HG03354 (cell line): Measurements from ENCODE around the gene UCN.

Experiments
- ATAC-seq: cut with Tn5 transposase; IDR thresholded peaks from one replicate; pipeline ENCODE4 v1.9.1; 2021; ENCODE audit warnings: mild to moderate bottlenecking; ENCODE audit not compliant: unreplicated experiment, poor library complexity, severe bottlenecking

The UCN gene

DNA sequence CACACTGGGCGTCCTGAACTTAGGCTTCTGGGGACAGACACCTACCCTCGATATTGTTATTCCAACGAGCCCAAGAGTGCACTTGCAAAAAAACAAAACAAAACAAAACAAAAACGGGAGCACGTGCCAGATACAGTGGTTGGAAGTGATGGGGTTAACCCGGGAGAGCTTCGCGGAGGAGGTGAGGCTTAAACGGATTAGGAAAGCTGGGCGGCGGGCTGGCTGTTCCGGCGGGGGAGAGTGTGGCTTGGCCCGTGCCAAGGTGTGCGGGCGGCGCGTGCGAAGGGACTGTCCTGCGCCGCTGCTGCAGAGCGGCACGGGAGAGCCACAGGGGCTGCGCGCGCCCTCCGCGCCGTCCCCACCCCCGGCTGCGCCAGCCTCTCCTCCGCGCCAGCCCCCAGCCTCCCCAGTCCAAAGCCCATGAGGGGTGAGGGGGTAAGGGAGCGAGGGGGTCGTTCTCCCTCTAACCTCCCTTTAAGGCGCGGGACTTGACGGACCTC lies 43.9 kb downstream of the UCN start:
- ATAC-seq: no peak

DNA sequence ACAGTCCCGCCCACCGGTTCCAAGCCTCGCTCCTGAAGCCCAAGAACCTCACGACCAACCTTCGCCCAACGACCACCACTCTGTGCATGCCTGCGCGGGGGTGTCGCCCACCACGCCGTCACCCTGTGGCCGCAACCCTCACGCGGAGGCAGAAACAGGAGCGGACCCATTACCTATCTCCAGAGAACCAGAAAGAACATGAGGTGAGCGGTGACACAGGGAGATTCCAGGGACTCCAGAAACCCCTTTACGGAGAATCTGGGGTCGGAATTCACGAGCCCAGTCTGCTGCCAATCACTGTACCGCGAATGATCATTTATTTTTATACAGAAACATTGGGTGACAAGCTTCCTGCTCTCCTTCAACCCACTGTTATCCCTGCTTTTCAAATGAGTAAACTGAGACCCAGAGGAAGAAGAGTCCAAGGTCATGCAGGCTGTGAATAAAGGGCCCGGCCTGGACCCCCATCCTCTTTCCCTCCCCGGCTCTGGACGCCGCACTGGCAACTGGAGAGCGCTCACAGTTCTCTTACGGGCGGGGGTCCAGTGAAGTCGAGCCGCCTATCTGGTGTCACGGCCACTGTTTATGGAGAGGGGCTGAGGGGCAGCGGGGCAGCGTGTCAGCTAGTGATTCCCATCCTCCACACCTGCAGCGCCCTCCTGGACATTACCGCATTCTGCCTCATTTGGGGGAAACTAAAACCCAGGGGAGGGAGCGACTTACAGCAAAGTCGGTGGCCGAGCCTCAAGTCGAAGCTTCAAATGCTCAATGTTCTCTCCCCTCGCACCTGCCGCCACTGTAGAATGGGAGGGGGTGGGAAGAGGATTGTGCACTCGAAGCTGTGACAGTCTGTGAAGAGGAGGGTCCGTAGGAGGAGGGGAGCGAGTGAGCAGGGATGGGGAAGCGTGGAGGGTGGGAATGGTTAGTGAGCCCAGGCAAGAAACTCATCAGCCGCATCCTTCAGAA lies 44.7 kb downstream of the UCN start:
- ATAC-seq: no peak

DNA sequence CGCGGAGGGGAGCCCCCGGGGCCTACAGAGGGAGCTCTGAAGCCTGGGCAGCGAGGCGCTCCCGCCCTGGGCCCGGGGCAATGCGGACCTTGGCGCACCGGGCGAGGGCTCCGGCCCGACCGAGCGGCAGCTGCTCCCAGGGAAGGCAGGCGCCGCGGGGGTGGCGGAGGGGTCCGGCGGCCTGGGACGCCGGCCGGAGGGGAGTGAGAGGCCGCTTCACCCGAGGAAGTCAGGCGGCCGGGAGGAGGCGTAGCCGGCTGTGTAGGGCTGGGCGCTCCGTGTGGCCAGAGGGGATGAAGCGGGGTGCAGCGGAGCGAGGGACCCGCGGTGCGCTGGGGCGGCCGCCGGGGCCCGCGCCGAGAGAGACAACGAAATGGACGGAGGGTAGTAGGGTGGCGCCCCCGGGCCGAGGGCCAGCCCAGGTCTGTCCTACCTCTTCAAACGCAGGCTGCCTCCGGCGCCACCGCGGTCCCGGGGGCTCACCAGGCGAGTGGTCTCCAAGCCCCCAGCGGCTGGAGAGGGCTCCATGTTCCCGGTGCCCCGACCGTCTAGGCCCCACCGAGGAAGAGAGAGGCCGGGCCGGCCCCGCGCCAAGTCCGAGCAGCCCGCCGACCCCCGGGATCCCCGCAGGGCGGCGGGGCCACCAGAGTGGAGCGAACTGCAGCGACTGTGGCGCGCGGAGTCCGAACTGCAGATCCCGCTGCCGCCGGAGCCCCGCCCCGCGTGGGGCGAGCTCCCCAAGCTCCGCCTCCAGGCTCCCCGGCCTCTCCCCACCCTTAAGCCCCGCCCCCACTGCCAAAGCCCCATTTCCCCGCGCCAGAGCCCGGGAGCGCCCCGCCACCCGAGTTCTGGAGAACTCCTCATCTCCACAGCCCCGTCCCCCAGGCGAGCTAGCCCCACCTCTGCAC lies 45.6 kb downstream of the UCN start, which contains the start of gene SLC30A3:
SLC30A3 (minus strand) TSS at position 669 of the 908 bp plus-strand sequence; CDS start at position 528, 141 bp downstream.
- ATAC-seq: no peak

DNA sequence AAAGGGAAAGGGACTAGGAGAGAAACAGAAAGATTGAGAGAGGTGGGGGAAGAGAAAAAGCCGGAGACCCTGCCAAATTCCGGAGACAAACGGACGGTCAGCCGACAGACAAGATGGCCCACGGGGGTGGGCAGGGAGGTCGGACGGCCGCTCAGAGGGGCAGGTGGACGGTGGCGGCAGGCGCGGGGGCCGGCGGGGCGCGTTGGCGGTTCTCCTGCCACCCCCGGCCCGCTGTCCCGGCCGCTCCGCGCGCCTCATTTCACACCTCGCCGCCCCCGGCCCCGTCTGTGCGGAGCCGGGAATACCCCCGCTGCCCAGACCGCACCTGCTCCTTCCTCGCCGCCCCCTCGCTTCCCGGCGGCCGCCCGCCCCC lies 46.3 kb downstream of the UCN start:
- ATAC-seq: no peak

DNA sequence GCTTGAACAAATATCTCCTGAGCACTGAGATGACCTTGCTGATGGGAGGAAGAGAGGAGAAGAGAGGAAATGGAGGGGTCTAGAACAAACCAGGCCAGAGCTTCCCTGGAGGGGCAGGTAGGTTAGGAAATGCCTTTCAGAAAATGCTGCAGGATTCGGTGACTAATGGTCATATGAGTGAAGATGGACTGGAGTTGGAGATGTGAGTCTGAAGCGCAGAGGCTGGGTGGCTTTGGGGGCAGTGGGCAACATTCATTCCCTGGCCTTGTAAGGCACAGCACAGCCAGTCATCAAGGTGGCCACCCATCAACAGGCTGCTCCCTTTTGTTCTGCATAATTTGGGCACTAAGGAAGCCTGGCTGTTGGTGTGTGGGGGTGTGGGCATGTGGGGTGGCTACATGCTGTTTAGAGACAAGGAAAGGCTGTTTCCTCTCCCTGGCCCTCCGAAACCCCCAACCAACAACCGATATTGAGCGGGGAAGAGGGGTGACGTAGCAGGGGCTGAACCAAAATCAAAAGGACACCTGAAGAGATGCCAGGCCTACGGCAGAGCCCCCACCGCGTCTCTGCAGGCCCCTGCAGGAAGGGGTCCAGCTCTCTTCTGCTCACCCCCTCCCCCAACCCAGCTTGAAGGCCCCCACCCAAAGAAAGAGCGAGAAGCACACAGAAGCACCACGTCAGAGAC lies 46.9 kb downstream of the UCN start:
- no peak for ATAC-seq

DNA sequence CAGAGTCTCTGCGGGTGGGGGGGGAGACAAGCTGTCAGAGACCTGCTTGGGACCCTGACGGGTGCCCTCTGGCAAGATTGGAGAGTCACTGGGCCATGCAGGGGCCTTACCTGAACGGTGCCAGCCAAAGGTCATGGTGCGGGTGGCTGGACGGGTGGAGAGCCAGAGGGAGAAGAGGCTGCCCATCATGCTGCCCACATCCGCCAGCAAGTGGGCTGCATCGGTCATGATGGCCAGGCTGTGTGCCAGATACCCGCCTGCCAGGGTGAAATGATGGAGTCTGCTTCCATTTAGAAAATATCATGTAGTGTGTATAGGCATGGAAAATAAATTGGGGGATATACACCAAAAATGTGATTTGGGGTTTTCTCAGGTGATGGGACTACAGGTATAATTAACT lies 50.2 kb downstream of the UCN start:
- no peak for ATAC-seq
